GM21737 (cell line): Measurements from ENCODE around the gene HK1.

Experiments
- ATAC-seq: cut with Tn5 transposase; IDR thresholded peaks from one replicate; pipeline ENCODE4 v1.9.1; 2021; ENCODE audit warnings: mild to moderate bottlenecking, moderate library complexity; ENCODE audit not compliant: unreplicated experiment

HK1 gene

DNA sequence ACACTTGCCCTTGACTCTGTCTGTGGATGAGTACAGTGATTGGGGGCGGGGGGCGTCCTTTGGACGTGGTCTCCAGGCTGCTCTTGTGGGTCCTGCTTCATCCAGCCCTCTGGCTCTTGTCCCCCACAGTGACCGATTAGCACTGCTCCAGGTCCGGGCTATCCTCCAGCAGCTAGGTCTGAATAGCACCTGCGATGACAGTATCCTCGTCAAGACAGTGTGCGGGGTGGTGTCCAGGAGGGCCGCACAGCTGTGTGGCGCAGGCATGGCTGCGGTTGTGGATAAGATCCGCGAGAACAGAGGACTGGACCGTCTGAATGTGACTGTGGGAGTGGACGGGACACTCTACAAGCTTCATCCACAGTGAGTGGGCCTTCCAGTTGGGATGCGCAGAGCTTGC lies 120.2 kb downstream of the HK1 start:
- no peak for ATAC-seq

DNA sequence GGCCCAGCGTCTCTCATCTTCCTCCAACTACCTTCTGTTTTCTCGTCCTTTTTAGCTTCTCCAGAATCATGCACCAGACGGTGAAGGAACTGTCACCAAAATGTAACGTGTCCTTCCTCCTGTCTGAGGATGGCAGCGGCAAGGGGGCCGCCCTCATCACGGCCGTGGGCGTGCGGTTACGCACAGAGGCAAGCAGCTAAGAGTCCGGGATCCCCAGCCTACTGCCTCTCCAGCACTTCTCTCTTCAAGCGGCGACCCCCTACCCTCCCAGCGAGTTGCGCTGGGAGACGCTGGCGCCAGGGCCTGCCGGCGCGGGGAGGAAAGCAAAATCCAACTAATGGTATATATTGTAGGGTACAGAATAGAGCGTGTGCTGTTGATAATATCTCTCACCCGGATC lies 122.6 kb downstream of the HK1 start:
- no peak for ATAC-seq

DNA sequence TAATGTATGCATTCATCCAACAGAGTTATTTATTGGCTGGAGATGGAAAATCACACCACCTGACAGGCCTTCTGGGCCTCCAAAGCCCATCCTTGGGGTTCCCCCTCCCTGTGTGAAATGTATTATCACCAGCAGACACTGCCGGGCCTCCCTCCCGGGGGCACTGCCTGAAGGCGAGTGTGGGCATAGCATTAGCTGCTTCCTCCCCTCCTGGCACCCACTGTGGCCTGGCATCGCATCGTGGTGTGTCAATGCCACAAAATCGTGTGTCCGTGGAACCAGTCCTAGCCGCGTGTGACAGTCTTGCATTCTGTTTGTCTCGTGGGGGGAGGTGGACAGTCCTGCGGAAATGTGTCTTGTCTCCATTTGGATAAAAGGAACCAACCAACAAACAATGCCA lies 123.1 kb downstream of the HK1 start:
- ATAC-seq = no peak

DNA sequence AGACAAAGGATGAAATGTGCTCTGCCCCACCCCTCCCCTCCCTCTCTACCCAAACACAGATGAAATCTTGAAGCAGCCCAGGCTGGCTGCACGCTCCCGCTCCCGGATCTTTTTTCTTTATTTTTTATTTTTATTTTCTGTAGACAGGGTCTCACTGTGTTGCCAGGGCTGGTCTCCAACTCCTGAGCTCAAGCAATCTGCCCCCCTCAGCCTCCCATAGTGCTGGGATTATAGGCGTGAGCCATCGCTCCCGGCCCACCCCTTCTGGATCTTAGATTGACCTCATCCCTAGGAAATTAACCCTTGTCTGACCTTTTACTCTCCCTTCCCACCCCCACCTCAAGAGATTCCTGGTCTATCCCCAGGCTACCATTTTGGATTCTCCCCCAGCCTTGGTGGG lies 124.1 kb downstream of the HK1 start:
- no peak for ATAC-seq

DNA sequence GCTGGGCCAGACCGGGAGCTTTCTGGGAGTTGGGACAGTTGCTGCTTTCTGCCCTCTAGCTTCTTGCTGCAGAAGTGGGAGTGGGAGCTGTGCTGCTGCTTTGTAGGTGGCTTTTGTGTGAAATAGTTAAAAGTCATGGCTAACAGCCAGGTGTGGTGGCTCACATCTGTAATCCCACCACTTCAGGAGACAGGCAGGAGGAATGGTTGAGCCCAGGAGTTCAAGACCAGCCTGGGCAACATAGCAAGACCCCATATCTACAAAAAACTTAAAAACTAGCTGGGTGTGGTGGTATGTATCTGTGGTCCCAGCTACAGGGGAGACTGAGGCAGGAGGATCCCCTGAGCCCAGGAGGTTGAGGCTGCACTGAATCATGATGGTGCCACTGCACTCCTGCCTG lies 124.8 kb downstream of the HK1 start:
- ATAC-seq = no peak

DNA sequence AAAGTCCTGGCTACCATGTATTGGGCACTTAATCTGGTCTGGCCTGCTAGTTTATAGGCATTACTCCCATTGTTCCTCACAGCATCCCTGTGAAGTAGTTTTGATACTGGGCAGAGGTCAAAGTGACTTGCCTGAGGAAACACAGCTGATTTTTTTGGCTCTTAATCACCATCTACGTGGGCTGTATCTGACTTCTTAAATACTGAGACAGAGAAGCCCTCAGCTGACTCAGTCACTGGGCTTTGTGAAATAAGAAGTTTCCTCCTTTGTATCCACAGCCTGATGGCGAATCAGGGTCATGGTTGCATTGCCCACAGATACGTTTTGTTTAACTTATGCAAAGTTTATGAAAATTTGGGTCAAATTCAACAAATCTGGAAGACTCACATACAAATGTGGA lies 125.2 kb downstream of the HK1 start:
- no peak for ATAC-seq

DNA sequence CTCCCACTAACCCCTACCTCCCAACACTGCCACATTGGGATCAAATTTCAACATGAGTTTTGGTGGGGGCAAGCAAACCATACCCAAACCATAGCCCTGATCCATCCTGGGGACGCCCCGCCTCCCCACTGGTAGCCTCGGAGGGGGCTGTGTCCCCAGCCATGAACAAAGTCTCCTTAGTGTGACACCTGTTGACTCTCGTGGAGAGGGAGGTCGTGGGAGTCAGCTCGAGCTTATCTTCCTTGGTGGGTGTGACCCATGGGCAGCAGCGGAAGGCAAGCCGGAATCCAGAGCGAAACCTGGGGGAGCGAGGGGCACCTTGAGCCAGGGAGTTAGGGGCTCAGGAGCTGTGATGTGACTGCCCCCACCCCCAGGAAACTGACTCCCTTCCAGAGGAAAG lies 126.5 kb downstream of the HK1 start:
- no peak for ATAC-seq

DNA sequence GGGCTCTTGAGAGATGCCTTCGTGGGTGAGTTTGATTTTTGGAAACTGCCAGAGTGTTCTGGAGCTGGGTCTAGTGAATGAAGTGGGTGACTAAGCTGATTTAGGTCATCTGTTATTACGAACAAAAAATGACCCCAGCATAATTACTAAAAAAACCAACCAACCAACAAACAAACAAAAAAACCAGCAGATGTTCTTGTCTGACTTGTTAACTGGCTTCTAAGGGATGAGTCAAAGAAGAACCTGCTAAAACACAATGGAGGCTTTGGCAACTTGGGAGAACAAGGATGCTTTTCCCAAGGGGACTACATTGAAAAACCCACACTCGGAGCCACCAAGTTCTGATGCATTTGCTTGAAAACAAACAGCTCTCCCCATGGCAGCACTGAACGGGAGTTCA lies 126.9 kb downstream of the HK1 start:
- no peak for ATAC-seq

DNA sequence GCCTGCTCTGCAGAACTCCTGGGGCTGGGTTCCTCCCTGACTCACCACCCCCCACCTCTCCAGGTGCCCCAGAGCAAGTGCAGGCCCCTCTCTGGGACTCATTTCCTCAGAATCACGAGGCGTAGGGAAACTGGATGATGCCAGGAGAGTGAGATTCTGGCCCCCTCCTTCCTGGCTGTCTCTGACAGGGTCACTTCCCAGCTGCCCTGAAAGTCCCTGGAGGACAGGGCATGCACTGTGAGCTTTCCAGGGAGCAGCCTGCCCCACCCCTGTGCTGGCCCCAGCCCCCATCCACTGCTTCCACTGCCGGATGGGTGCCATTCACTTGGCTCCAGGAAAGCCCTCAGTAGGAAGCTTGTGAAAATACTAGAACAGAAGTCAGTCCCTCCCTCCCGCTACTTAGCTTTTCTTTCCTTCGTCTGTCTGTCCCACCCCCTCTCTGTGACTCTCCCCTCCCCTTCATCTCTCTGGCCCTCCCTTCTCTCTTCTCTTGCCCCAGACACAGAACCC lies 128.1 kb downstream of the HK1 start:
- ATAC-seq = no peak

DNA sequence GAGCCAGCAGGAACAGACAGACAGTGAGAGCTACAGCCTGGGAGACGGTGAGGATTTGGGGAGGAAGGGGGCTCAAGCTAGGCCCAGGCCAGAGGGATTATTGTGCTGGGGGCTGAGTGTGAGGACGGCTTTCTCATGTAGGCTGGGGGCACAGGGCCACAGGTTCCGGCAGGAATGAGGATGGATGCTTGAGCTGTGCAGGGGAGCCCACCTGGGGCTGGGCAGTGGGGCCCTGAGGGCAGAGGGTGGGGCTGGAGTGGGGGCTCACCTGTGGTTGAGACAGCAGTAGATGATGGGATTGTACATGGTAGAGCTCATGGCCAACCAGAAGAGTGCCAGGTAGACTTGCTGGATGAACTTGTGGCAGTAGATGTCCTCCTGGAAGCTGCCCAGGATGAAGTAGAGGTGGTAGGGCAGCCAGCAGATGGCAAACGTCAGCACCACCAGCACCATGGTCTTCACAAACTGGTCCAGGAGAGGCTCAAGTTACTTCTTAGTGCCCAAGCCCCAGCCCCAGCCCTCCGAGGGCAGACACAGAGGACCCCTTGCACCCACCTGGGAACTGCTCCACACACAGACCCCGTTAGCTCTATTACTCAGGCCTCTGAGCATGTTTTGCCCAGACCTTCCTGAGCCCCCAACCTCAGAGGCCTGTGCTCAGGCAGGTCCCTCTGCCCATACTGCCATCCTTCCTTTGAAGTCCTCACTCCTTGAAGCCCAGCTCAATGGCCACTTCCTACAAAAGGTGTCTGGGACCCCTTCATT lies 128.7 kb downstream of the HK1 start:
- no peak for ATAC-seq

DNA sequence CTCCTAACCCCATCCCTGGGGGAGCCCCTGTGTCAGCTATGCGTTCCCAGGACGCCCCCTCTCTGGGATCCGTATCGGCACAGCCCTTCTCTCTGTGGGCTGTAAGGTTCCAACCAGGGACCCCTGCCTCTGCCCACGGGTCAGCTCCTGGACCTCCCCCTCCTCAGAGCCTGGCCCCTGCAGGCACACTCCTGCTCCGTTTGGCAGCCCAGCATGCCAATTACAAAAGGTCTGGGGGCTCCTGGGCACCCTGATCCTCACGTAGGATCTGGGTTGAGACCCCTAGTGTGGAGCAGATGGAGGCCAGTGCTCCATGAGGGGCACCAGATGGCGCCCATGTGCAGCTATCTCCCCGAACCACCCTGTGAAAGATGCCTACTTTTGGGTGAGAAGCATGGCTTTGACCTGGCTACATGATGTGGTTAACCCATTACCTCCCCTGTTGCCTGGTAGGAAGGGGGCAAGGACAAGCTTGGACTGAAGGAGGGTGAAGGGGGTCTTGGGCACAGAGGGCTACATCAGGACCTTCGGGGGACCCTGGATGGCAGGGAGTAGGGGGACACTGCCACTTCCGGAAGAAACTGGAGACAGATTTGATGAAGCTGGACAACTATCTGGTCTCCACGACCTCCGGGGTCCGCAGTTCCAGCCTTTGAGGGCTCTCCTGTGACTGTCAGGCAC lies 129.5 kb downstream of the HK1 start:
- ATAC-seq = no peak

DNA sequence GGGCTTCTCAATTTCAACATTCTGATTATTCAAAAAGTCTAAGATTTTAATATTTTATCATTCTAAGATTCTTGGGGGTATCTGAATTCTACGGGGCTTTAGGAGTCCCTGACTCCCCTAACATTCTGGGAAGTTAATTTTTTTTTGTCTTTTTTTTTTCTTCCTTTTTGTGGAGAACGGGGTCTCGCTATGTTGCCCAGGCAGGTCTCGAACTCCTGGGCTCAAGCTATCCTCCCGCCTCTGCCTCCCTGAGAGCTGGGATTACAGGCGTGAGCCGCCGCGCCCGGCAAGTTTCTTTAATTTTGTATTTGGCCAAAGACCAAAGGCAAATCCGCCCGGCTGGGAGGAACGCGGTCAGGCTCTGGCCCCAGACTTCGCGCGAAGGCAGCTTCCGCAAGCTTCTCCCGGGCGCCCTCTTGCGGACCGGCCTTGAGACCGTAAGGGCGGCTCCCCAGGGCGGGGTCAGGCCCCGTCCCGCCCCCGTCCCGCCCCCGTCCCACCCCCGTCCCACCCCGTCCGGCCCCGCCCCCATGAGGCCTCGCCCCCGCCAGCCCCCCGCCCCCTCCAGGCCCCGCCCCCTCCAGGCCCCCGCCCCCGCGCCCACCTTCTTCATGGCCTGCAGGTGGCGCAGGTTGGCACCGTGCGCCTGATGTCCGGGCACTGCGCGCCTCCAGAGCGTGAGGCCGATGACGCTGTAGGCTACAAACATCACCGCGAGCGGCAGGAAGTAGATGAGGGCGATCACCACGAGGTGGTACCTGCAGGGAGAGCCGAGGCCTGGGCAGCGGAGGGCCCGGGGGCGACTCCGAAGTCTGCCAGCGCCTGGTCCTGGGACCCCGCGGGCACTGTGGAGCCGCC lies 130.3 kb downstream of the HK1 start:
- peak; percentile 70 for ATAC-seq

DNA sequence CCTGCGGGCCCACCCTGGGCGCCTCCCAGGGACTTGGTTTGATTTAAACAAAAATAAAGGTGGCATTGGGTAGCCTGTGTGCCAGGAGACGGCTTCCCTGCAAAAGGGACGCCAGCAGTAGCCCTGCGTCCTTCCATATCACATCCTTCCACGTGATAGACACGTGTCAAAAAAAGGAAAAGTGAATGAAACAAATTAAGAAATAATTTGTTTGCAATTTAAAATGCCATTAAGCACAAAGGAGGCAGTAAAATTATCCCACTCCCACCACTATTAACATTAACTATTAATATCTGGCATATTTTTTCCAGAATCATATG lies 130.8 kb downstream of the HK1 start:
- ATAC-seq = no peak

DNA sequence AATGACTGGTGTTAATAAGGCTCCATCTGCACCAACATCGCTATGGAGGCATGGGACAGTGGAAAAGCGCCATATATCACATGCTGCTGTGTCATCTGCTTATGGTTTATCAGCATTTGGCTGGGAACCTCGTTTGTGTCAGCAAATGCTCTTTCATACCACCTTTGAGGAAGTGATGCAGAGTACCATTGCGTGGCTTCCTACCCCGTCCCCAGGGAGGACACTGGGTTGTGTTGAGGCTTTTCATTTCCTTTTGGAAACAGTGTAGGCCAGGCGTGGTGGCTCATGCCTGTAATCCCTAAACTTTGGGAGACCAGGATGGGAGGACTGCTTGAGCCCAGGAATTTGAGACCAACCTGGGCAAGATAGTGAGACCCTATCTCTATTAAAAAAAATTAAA lies 131.7 kb downstream of the HK1 start:
- no peak for ATAC-seq

DNA sequence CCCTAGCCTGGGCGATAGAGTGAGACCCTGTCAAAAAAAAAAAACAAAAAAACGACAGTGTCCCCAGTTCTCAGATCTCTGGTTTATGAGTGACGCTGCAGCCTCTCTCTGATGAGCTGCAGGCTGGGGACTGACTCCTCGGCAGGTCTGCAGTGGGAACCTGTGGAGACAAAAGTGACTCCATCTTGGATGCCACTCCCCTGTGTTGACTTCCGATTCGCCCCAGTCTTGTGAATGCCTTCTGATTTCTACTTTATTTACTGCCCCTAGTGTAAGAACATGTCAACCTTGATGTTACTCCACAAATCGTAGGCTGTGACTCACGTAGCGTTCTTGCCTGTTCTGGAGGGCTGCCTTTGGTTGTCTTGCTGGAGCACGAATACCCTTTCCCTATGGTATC lies 132.2 kb downstream of the HK1 start:
- ATAC-seq = no peak

DNA sequence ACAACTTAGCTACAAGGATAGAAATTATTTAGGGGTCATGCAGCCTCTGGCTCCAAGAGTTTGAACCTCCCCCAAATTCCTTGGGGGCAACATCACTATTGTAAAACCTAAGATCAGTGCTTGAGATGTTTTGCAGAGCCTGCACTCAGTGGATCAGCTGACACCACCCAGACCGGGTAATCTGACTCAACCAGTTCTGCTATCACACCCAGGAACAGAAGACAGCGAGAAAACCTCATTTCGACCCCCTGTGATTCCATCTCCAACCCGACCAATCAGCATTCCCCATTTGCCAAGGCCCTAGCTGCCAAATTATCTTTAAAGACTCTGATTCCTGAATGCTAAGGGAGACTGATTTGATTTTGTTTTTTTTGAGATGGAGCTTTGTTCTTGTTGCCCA lies 133.2 kb downstream of the HK1 start:
- no peak for ATAC-seq

DNA sequence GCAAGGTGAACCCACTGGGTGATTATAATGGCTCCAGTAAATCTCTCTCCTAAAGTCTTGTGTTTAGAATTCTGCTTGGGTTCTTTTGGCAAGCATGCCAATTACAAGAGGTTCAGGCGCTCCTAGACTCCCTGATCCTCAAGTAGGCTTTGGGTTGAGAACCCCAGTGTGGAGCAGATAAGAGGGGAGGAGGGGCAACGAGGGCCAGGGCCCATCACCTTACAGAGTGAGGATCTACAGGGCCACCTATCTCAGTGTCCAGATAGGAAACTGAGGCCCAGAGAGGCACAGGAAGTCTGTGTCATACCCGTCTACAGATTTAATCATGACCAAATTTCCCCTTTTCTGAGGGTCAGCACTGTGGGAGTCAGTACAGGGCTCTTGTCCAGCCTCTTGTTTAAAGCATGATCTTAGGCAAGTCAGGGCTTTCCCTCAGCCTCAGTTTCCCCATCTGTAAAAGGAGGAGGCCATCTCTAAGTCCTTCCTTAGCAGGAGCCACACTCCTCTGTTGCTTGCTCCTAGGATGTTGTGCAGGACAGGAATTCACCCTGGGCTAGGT lies 134.0 kb downstream of the HK1 start:
- ATAC-seq = no peak

DNA sequence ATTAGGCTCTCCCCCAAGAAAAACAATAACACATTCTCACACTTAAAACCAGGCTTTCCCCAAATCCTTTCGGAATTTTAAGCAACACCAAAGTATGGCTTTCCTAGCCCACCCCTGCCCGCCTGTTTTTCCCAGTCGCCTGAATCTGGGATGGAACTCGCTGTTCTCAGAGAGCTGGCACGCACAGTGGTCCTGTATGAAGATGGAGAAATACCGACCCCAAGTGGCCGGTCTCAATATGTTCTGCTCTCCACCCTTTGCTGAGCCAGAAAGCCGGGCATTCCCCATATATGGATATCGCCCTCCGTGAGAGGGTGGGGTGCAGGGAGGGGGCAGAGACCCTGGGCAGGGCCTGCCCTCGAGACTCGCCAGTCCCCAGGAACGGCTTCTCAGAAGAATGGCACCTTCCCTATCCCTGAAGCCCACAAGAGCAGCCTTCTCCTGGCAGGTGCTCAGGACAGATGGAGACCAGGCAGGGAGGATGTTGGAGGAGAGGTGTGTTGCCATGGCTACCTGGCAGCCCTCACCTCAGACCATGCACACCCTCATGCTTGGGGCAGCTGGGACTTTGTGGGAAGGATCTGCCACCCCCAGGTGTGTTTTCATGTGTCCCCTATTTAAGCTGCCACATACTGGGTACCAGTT lies 135.0 kb downstream of the HK1 start:
- no peak for ATAC-seq

DNA sequence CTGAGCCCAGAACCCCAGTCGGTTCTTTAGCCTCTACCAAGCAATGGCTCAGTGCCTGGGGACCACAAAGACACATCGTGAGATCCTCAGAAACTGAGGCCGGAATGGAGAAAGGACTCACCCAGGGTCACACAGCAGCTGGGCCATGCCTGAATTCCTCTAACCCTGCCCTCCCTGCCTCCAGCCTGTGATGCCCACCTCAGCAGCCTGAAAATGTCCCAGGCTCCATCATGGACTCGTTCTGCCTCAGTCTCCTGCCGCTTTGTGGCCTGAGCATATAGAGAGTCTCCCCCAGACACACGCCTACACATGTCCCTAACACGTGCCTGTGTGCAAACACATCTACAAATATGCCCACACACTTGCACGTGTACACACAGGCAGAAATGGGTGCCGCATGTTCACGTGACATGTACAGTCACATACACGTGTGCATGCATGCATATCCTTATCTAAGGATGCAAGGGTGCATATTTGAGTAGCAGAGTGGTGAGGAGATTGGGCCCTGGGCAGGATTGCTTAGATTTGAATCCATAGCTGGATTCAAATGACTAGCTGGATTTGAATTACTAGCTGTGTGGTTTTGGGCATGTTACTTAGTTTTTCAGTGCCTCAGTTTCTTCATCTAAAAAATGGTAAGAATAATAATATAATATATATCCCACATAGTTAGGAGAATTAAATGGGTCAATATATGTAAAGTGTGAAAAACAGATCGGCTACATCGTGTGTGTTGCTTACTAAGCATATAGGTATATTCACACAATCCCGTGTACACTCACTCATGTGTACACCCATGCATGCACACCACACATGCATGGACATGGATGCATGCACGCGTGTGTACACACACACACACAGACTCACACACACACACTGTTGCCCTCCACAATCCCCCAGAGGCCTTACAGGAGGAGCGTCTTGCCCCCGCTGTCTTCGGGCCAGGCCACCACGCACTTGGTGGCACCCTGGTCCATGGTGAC lies 136.0 kb downstream of the HK1 start:
- no peak for ATAC-seq

DNA sequence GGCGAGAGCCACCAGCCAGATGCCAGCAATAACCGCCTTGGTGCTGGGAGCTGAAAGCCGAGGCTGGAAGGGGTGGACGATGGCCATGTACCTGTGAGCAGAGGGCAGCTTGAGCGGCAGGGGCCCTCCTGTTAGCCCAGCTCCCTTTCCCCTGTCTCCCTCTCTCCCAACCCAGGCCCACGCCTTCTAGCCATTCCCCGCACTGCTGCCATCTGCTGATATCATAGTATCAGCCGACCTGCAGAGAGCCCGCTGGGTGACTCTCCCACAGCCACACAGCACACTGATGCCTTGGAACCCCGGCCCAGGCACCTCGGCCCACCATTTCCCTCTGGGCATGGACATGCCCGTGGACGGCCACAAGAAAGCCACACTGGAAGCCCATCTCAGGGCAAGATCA lies 136.8 kb downstream of the HK1 start:
- ATAC-seq = no peak
